DND-41 (cell line): ENCODE data around the gene HADHB.

ENCODE experiments used
- CTCF ChIP-seq: IDR thresholded peaks from 2 replicates; pipeline ENCODE4 v1.5.1; 2012; ENCODE audit warnings: borderline replicate concordance, low read length, moderate library complexity, mild to moderate bottlenecking; ENCODE audit not compliant: poor library complexity, severe bottlenecking; ENCODE audit errors: extremely low read depth
- EZH2 ChIP-seq: IDR thresholded peaks from 3 replicates; pipeline ENCODE4 v1.6.1; 2012; ENCODE audit warnings: borderline replicate concordance, low read depth, mild to moderate bottlenecking, moderate library complexity, low read length, inconsistent platforms; ENCODE audit not compliant: severe bottlenecking

GRCh38 chr2:26203906-26204305, 40.8 kb upstream of the HADHB start:
- TF ChIP-seq CTCF (no peak), EZH2 (no peak)
